ENCODE results near the gene TTLL9.

Gene TTLL9

DNA sequence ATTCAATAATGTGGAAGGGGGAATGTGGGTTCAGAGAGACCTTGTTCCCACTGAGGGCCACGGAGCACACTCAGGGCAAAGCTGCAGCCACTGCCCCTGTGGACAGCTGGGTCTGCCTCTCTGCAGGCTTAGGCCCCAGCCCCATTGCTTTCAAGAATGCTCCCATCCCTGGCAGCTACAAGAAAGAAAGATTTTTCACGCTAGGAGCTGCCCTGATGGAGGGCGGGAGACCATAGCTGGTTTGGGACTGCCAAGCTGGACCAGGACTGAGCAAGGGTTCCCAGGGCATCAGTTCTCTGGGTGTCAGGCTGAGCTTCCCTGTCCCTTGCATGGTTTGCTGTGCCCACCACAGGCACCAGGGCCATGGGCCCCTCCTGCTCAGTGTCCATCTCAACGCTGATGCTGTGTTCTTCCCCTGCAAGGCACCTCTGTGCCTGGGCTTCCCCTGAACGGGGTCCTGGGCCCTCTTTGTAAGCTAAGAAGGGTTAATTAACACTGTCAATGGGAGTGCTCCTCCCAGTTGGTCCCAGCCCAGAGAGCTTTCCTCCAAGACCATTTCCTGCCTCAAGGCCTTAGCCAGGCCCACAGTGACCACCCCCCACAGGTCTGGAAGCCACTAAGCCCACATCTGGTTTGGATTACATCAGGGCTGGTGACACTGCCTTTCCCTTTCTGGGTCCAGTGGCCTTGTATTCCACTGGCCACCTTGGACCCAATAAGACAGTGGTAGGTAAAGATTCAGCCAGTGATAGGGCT, 33.4 kb upstream of the TTLL9 start:
- TF ChIP-seq POU2F2 (IDR thresholded peaks at IDR 0.05; ENCODE audit: low read depth, low read length) = no peak
- no peak for TF ChIP-seq POLR2AphosphoS5 (IDR thresholded peaks at IDR 0.05; ENCODE audit: low read depth, low read length)
- TF ChIP-seq PAX5 (IDR thresholded peaks at IDR 0.05; ENCODE audit: insufficient read depth, low read length, severe bottlenecking) = no peak
- no peak for TF ChIP-seq SPI1 (IDR thresholded peaks at IDR 0.05; ENCODE audit: low read depth, low read length)
- TF ChIP-seq POLR2A (IDR thresholded peaks at IDR 0.05; ENCODE audit: low read depth, low read length) = no peak
- no peak for TF ChIP-seq TAF1 (IDR thresholded peaks at IDR 0.05; ENCODE audit: low read depth, low read length)
- FAIRE-seq (no peak), DNase-seq (ENCODE audit: insufficient read length, low spot score) (no peak)

DNA sequence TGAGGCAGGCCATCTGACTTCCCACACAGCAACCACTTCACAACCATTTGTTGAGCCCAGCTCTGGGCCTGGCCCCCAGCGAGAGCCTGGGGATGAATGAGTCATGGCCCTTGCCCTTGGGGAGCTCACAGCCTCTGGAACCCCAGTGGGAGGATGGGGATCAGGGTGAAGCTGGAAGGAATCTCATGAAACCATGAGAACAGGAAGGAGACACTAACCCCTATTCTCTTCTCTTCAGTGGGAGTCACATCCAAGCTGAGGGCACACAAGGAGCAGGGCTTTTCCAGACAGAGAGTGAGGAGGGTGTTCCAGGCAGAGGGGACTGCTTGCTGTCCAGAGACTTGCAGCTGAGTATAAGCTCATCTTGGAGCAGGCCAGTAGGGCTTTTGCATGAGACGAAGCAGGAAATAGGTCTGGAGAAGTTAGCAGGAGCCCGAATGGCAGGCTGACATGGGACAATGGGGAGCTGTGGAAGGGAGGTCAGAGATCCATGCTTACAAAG, 32.5 kb upstream of the TTLL9 start:
- no peak for TF ChIP-seq POU2F2 (IDR thresholded peaks at IDR 0.05; ENCODE audit: low read depth, low read length)
- TF ChIP-seq PAX5 (IDR thresholded peaks at IDR 0.05; ENCODE audit: insufficient read depth, low read length, severe bottlenecking) = no peak
- TF ChIP-seq POLR2AphosphoS5 (IDR thresholded peaks at IDR 0.05; ENCODE audit: low read depth, low read length) = no peak
- no peak for TF ChIP-seq POLR2A (IDR thresholded peaks at IDR 0.05; ENCODE audit: low read depth, low read length)
- TF ChIP-seq SPI1 (IDR thresholded peaks at IDR 0.05; ENCODE audit: low read depth, low read length) = no peak
- TF ChIP-seq TAF1 (IDR thresholded peaks at IDR 0.05; ENCODE audit: low read depth, low read length) = no peak
- DNase-seq (ENCODE audit: insufficient read length, low spot score) (no peak), FAIRE-seq (no peak)

DNA sequence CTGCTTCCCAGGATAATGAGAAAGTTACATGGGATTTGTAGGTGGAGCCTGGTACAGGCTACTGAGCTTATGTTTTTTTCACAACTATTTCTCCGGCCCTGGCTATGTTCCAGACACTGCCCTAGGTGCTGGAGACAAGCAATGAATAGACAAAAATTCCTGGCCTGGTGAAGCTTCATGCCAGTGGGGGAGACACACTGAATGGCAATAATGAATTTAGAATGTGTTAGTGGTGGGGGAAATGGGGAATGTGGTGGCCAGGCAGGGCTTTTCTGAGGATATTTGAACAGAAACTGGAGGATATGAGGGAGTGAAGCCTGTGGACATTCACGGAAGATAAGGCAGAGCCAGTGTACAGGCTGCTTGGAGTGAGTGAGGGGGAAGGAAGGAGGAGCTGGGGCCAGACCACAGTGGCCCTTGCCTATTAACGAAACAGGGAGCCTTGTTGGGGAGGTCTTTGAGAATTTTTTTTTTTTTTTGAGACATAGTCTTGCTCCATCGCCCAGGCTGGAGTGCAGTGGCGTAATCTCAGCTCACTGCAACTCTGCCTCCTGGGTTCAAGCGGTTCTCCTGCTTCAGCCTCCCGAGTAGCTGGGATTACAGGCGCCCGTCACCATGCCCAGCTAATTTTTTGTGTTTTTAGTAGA, 31.7 kb upstream of the TTLL9 start:
- no peak for TF ChIP-seq PAX5 (IDR thresholded peaks at IDR 0.05; ENCODE audit: insufficient read depth, low read length, severe bottlenecking)
- TF ChIP-seq POU2F2 (IDR thresholded peaks at IDR 0.05; ENCODE audit: low read depth, low read length) = no peak
- no peak for TF ChIP-seq POLR2A (IDR thresholded peaks at IDR 0.05; ENCODE audit: low read depth, low read length)
- TF ChIP-seq POLR2AphosphoS5 (IDR thresholded peaks at IDR 0.05; ENCODE audit: low read depth, low read length) = no peak
- no peak for TF ChIP-seq TAF1 (IDR thresholded peaks at IDR 0.05; ENCODE audit: low read depth, low read length)
- TF ChIP-seq SPI1 (IDR thresholded peaks at IDR 0.05; ENCODE audit: low read depth, low read length) = no peak
- FAIRE-seq (no peak), DNase-seq (ENCODE audit: insufficient read length, low spot score) (no peak)

- no peak for TF ChIP-seq POU2F2 (IDR thresholded peaks at IDR 0.05; ENCODE audit: low read depth, low read length)
- TF ChIP-seq PAX5 (IDR thresholded peaks at IDR 0.05; ENCODE audit: insufficient read depth, low read length, severe bottlenecking) = no peak
- no peak for TF ChIP-seq POLR2AphosphoS5 (IDR thresholded peaks at IDR 0.05; ENCODE audit: low read depth, low read length)
- TF ChIP-seq POLR2A (IDR thresholded peaks at IDR 0.05; ENCODE audit: low read depth, low read length) = no peak
- TF ChIP-seq SPI1 (IDR thresholded peaks at IDR 0.05; ENCODE audit: low read depth, low read length) = no peak
- TF ChIP-seq TAF1 (IDR thresholded peaks at IDR 0.05; ENCODE audit: low read depth, low read length) = no peak
- no peak for DNase-seq (ENCODE audit: insufficient read length, low spot score)
- no peak for FAIRE-seq
Measured at GRCh38 chr20:31839782-31840487, 30.5 kb upstream of the TTLL9 start.

DNA sequence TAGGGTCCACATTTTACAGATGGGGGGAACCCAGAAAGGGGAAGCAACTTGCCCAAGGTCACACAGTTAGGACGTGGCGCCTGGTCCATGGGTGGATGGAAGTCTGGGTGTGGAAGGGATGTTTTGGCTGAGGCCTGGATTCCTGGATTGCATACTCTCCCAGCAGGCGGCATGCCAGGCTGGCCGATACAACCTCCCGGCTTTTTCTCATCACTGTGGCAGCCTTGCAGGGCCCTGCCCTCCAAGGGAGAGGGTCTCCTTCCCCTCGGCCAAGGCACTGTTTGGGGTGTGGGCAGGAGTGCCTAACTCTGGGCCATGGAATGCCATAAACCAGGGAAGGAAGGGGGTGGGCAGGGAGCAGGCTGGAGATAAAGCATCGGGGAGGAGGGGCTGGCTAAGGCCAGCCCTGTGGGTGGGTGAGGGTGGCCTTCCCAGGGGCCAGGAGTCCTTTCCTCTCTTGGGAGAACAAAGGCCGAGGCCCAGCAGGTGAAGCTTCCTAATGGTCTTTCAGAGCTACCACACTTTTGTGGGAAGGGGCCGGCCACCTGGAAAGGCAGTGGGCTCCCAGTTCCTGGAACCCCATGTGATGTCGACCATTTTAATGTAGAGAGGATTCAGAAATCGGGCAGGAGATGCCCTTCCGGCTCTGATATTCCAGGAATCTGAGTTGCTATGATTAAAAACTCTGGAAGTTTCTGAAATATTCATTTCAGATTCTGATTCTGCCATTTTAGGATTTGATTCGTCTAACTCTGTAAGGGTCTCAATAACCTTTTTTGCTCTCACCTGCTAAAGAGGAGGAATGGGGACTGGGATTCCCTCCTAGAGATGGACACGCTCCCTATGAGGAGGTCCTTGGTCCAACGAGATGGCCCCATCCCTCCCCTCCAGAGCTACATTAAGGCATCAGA, 29.3 kb upstream of the TTLL9 start:
- TF ChIP-seq PAX5 (IDR thresholded peaks at IDR 0.05; ENCODE audit: insufficient read depth, low read length, severe bottlenecking) = no peak
- FAIRE-seq (no peak), DNase-seq (ENCODE audit: insufficient read length, low spot score) (no peak)

- no peak for FAIRE-seq
Measured at GRCh38 chr20:31841928-31842327, 28.5 kb upstream of the TTLL9 start.

DNA sequence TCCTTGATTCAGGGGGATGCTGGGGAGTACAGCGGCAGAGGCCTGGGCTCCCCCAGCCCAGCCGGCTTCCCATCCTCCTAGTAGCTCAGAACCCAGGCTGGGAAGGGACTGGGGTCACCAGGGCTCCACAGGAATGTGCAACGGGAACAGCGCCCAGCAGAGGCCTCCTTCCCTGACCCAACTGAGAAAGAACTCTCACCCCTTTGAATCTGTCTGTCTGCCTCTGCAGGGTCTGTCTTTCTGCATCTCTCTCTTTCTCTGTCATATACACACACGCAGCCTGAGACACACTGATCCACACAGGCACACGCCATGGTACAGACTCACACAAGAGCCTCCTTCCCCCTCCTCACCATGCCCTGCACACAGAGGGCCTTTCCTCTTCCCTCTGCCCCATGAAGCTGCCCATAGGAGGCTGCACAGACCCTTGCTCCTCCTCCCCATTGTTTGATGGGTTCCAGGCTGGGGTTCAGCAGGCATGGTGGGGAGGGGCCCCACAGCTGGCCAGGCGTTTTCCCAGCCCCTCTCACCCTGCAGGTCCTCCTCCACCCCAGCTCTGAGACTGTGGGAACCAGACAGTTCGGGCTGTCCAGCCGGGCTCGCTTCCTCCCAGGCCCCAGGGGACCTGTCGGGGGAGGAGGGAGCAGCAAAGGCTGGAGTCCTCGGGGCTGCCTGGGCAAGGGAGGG, 27.8 kb upstream of the TTLL9 start:
- DNase-seq (ENCODE audit: insufficient read length, low spot score) (no peak), FAIRE-seq (no peak)
- TF ChIP-seq PAX5 (IDR thresholded peaks at IDR 0.05; ENCODE audit: insufficient read depth, low read length, severe bottlenecking) = no peak
- no peak for TF ChIP-seq POLR2A (IDR thresholded peaks at IDR 0.05; ENCODE audit: low read depth, low read length)
- TF ChIP-seq POLR2AphosphoS5 (IDR thresholded peaks at IDR 0.05; ENCODE audit: low read depth, low read length) = no peak
- no peak for TF ChIP-seq POU2F2 (IDR thresholded peaks at IDR 0.05; ENCODE audit: low read depth, low read length)
- no peak for TF ChIP-seq TAF1 (IDR thresholded peaks at IDR 0.05; ENCODE audit: low read depth, low read length)

More at GRCh38 chr20:31841928-31842327, 28.5 kb upstream of the TTLL9 start:
- no peak for DNase-seq (ENCODE audit: insufficient read length, low spot score)
- no peak for TF ChIP-seq SPI1 (IDR thresholded peaks at IDR 0.05; ENCODE audit: low read depth, low read length)
- no peak for TF ChIP-seq POLR2AphosphoS5 (IDR thresholded peaks at IDR 0.05; ENCODE audit: low read depth, low read length)

DNA sequence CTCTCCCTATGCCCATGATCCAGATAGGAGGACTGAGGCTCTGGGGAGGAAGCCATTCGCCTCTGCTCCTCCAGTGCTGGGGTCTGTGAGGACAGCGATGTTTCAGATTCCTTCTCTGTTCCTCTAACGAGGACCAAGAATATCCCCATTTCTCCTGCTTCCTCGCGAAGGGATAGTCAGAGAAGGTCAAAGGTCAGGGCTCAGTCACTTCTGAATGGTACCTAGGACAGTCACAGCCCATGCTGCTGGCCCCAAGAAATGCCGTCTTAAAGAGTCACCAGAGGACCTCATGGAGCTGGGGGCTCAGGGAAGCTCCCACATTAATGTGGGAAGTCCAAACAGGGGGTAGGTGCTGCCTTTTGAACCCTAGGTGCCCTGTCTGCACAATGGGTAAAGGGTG, 27.1 kb upstream of the TTLL9 start:
- TF ChIP-seq PAX5 (IDR thresholded peaks at IDR 0.05; ENCODE audit: insufficient read depth, low read length, severe bottlenecking) (no peak), POLR2AphosphoS5 (IDR thresholded peaks at IDR 0.05; ENCODE audit: low read depth, low read length) (no peak), POU2F2 (IDR thresholded peaks at IDR 0.05; ENCODE audit: low read depth, low read length) (no peak), SPI1 (IDR thresholded peaks at IDR 0.05; ENCODE audit: low read depth, low read length) (no peak)
- DNase-seq (ENCODE audit: insufficient read length, low spot score) (no peak), FAIRE-seq (no peak)
